ENCODE measurements around the gene ARHGEF3.
"Not testable (repeated sequence)": the region's sequence is repeated elsewhere in the genome, so short reads cannot be mapped to it uniquely, and the experiment has no call there.

Gene ARHGEF3

GRCh38 chr3:56771376-56771775 lies 30.4 kb downstream of the ARHGEF3 start:
- DNase-seq (ENCODE audit: low read depth) = no peak

- DNase-seq (ENCODE audit: low read depth) = no peak
Observed at GRCh38 chr3:56769116-56769707, 32.5 kb downstream of the ARHGEF3 start.

GRCh38 chr3:56764904-56765547 lies 36.7 kb downstream of the ARHGEF3 start:
- DNase-seq (ENCODE audit: low read depth) = no peak

GRCh38 chr3:56764184-56764583 lies 37.6 kb downstream of the ARHGEF3 start:
- no peak for DNase-seq (ENCODE audit: low read depth)

GRCh38 chr3:56763233-56763632 lies 38.5 kb downstream of the ARHGEF3 start:
- no peak for DNase-seq (ENCODE audit: low read depth)

GRCh38 chr3:56762718-56763117 lies 39.0 kb downstream of the ARHGEF3 start:
- DNase-seq (ENCODE audit: low read depth) = no peak

GRCh38 chr3:56761887-56762651 lies 39.7 kb downstream of the ARHGEF3 start:
- no peak for DNase-seq (ENCODE audit: low read depth)

GRCh38 chr3:56761023-56761422 lies 40.7 kb downstream of the ARHGEF3 start:
- no peak for DNase-seq (ENCODE audit: low read depth)

GRCh38 chr3:56759532-56759931 lies 42.2 kb downstream of the ARHGEF3 start:
- no peak for DNase-seq (ENCODE audit: low read depth)

GRCh38 chr3:56758539-56758981 lies 43.2 kb downstream of the ARHGEF3 start:
- no peak for DNase-seq (ENCODE audit: low read depth)

- DNase-seq (ENCODE audit: low read depth) = not testable (repeated sequence)
Observed at GRCh38 chr3:56758042-56758441, 43.7 kb downstream of the ARHGEF3 start.

- no peak for DNase-seq (ENCODE audit: low read depth)
Observed at GRCh38 chr3:56754741-56755417, 46.9 kb downstream of the ARHGEF3 start.

GRCh38 chr3:56753206-56753820 lies 48.4 kb downstream of the ARHGEF3 start:
- DNase-seq (ENCODE audit: low read depth) = no peak

GRCh38 chr3:56751056-56751707 lies 50.6 kb downstream of the ARHGEF3 start:
- DNase-seq (ENCODE audit: low read depth) = no peak

- DNase-seq (ENCODE audit: low read depth) = no peak
Observed at GRCh38 chr3:56748663-56749231, 53.0 kb downstream of the ARHGEF3 start.

- DNase-seq (ENCODE audit: low read depth) = no peak
Observed at GRCh38 chr3:56747150-56747549, 54.6 kb downstream of the ARHGEF3 start.

GRCh38 chr3:56744016-56744415 lies 57.7 kb downstream of the ARHGEF3 start:
- no peak for DNase-seq (ENCODE audit: low read depth)

GRCh38 chr3:56742887-56743286 lies 58.9 kb downstream of the ARHGEF3 start:
- DNase-seq (ENCODE audit: low read depth) = no peak

- DNase-seq (ENCODE audit: low read depth) = no peak
Observed at GRCh38 chr3:56739036-56739435, 62.7 kb downstream of the ARHGEF3 start.

GRCh38 chr3:56737006-56737405 lies 64.7 kb downstream of the ARHGEF3 start:
- DNase-seq (ENCODE audit: low read depth) = no peak

GRCh38 chr3:56732109-56732508 lies 69.6 kb downstream of the ARHGEF3 start:
- DNase-seq (ENCODE audit: low read depth) = no peak

Measured in stimulated activated CD8-positive, alpha-beta memory T cell treated with anti-CD3 and anti-CD28 coated beads, Interleukin-4, amount 100 ng/mL, for 24 hours (primary cell).